Suprapubic skin (tissue), 3 donors: Measurements from ENCODE around the gene RIPOR3.

ENCODE experiments used
- CTCF ChIP-seq, 2 donors: fragments of 200-600 bp in 1 of 2; fragments of 450-650 bp in 1 of 2; sonication (generic) in 1 of 2; IDR thresholded peaks; one replicate each; pipeline ENCODE4 v1.5.1; 2016 to 2019; ENCODE audit warnings: antibody characterized with exemption in 2 of 2, mild to moderate bottlenecking in 1 of 2, moderate library complexity in 1 of 2
- EP300 ChIP-seq: sonication (generic); formaldehyde crosslinking; IDR thresholded peaks from one replicate; pipeline ENCODE4 v1.6.1; 2017; ENCODE audit warnings: antibody characterized with exemption
- POLR2A ChIP-seq, 2 donors: fragments of 450-650 bp; IDR thresholded peaks; one replicate each; pipeline ENCODE4 v1.6.1; 2017; ENCODE audit warnings: antibody characterized with exemption in 2 of 2, mild to moderate bottlenecking in 2 of 2, moderate library complexity in 2 of 2

GRCh38 chr20:50666709-50667298 lies 24.5 kb downstream of the RIPOR3 start:
- TF ChIP-seq CTCF (IDR thresholded peaks at IDR 0.05), result no peak
- TF ChIP-seq POLR2A (IDR thresholded peaks at IDR 0.05), result no peak
- no peak for TF ChIP-seq EP300
